ENCODE results near the gene ADH4.
"Not testable (repeated sequence)": the region's sequence is repeated elsewhere in the genome, so short reads cannot be mapped to it uniquely, and the experiment has no call there.

ADH4 gene

GRCh38 chr4:99134586-99134985 lies 9.5 kb downstream of the ADH4 start:
- DNase-seq (ENCODE audit: low spot score) = no peak

- no peak for DNase-seq (ENCODE audit: low spot score)
Measured at GRCh38 chr4:99131378-99131777, 12.7 kb downstream of the ADH4 start.

GRCh38 chr4:99126376-99126775 lies 17.7 kb downstream of the ADH4 start:
- no peak for DNase-seq (ENCODE audit: low spot score)

GRCh38 chr4:99121008-99121407 lies 23.1 kb downstream of the ADH4 start:
- no peak for DNase-seq (ENCODE audit: low spot score)

GRCh38 chr4:99120501-99120900 lies 23.6 kb downstream of the ADH4 start:
- DNase-seq (ENCODE audit: low spot score) = no peak

- DNase-seq (ENCODE audit: low spot score) = no peak
Measured at GRCh38 chr4:99117876-99118693, 26.0 kb downstream of the ADH4 start.

GRCh38 chr4:99117122-99117841 lies 26.8 kb downstream of the ADH4 start:
- not testable (repeated sequence) for DNase-seq (ENCODE audit: low spot score)

- not testable (repeated sequence) for DNase-seq (ENCODE audit: low spot score)
Measured at GRCh38 chr4:99109286-99109685, 34.8 kb downstream of the ADH4 start.

- DNase-seq (ENCODE audit: low spot score) = no peak
Measured at GRCh38 chr4:99104153-99104552, 39.9 kb downstream of the ADH4 start.

GRCh38 chr4:99103166-99103565 lies 40.9 kb downstream of the ADH4 start:
- DNase-seq (ENCODE audit: low spot score) = no peak

- no peak for DNase-seq (ENCODE audit: low spot score)
Measured at GRCh38 chr4:99102634-99103033, 41.5 kb downstream of the ADH4 start.

GRCh38 chr4:99100876-99101275 lies 43.2 kb downstream of the ADH4 start:
- DNase-seq (ENCODE audit: low spot score) = no peak

GRCh38 chr4:99099814-99100213 lies 44.3 kb downstream of the ADH4 start:
- DNase-seq (ENCODE audit: low spot score) = not testable (repeated sequence)

GRCh38 chr4:99099311-99099710 lies 44.8 kb downstream of the ADH4 start:
- no peak for DNase-seq (ENCODE audit: low spot score)

- DNase-seq (ENCODE audit: low spot score) = not testable (repeated sequence)
Measured at GRCh38 chr4:99091841-99092240, 52.3 kb downstream of the ADH4 start.

- DNase-seq (ENCODE audit: low spot score) = no peak
Measured at GRCh38 chr4:99091216-99091575, 52.9 kb downstream of the ADH4 start.

- DNase-seq (ENCODE audit: low spot score) = no peak
Measured at GRCh38 chr4:99090481-99091215, 53.4 kb downstream of the ADH4 start.

- peak; percentile 94 for DNase-seq (ENCODE audit: low spot score)
Measured at GRCh38 chr4:99088481-99089365, 55.4 kb downstream of the ADH4 start, which contains the start of gene ADH5. Gene ADH5, minus strand, starts transcription at chr4:99088788. Its CDS starts 88 bp downstream, at chr4:99088700.

- DNase-seq (ENCODE audit: low spot score) = no peak
Measured at GRCh38 chr4:99088023-99088449, 56.1 kb downstream of the ADH4 start.

- DNase-seq (ENCODE audit: low spot score) = no peak
Measured at GRCh38 chr4:99084595-99084994, 59.5 kb downstream of the ADH4 start.

- DNase-seq (ENCODE audit: low spot score) = no peak
Measured at GRCh38 chr4:99082192-99082591, 61.9 kb downstream of the ADH4 start.

GRCh38 chr4:99080869-99081268 lies 63.2 kb downstream of the ADH4 start:
- not testable (repeated sequence) for DNase-seq (ENCODE audit: low spot score)
